Measurements from ENCODE around the gene MGARP.

The MGARP gene

DNA sequence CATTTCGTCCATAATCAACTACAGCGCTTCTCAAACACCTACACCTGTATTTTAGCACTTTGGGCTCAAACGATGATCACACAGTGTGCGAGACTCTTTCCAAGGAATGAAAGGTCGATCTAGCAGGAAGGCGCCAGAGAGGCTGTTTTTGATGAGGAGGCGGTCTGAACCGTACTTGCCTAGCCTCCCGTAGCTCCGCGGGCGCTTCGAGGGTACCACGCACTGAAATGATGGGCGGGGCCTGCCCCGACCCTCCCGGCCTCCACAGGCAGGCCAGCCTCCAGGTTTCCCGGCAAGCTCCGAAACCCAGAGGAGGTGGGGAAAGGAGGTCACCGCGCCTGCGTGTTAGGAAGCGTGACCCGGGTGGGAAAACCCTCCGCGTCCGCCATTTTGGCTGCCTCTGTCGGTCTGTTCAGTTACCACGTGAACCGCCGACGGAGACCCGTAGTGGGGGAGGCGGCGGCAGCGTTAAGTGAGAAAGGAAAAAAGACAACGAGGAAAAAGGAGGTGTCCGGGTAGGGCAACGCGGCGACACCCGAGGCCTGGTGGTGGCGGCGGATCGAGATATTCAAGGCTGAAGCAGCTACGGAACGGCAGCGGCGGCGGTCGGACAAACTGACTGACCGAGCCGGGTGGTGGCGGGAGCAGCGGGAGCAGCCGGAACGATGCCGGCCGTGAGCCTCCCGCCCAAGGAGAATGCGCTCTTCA is 21.2 kb upstream of the MGARP start, which contains the start of gene NAA15:
NAA15 (plus strand) TSS at position 393 of the 708 bp plus-strand sequence; CDS start at position 666, 273 bp downstream.
- TF ChIP-seq CTCF (IDR thresholded peaks at IDR 0.05; ENCODE audit: low read depth, low read length) = no peak

GRCh38 chr4:139300431-139301112 is 20.5 kb upstream of the MGARP start:
- TF ChIP-seq CTCF (IDR thresholded peaks at IDR 0.05; ENCODE audit: low read depth, low read length) = no peak
- H3K4me3 ChIP-seq (ENCODE audit: low read depth, low read length) = peak overlapping the region; percentile 86

More for the DNA sequence above, 21.2 kb upstream of the MGARP start, which contains the start of gene NAA15:
- H3K4me3 ChIP-seq (ENCODE audit: low read depth, low read length) = peak within 1 kb of the TSS; percentile 86

GRCh38 chr4:139299536-139299935 is 19.5 kb upstream of the MGARP start:
- peak overlapping the region; percentile 86 for H3K4me3 ChIP-seq (ENCODE audit: low read depth, low read length)
- no peak for TF ChIP-seq CTCF (IDR thresholded peaks at IDR 0.05; ENCODE audit: low read depth, low read length)

GRCh38 chr4:139297001-139297410 is 17.0 kb upstream of the MGARP start:
- H3K4me3 ChIP-seq (ENCODE audit: low read depth, low read length) = no peak overlapping the region
- TF ChIP-seq CTCF (IDR thresholded peaks at IDR 0.05; ENCODE audit: low read depth, low read length) = no peak

- TF ChIP-seq CTCF (IDR thresholded peaks at IDR 0.05; ENCODE audit: low read depth, low read length) = no peak
- H3K4me3 ChIP-seq (ENCODE audit: low read depth, low read length) = peak overlapping the region; percentile 87
Observed at GRCh38 chr4:139295942-139296299, 15.9 kb upstream of the MGARP start.

DNA sequence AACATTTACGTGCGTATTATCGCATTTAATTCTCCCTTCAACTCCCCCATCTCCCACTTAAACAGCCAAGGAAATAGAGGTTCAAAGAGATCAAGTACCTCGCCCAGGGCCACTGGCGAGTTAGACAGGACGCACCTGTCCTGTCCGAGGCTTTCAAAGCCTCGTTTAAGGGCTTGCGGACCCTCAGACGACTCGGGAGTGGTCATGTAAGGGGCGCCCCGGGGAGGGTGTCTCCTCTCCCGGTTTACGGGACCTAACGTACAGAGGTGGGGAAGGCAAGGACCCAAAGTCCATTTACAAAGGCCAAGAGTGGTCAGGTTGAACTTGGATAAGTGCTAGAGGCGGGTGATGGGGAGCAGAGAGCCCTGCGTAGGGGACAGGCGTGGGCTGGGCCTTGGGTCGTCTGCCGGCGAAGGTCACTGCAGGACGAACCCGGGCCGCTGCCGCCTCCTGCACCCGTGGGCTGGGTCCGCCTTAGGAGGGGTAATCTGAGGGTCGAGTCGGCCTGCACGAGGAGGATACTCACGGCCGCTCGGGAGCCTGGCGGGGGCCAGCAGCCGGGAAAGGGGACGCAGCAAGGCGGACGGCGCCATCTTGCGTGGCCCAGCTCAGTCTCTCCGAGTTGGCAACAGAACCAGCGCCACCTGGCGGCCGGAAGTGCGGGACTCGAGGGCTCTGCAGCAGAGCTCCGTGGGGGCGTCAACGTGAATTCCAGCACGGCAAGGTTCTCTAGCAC is 15.3 kb upstream of the MGARP start:
- TF ChIP-seq CTCF (IDR thresholded peaks at IDR 0.05; ENCODE audit: low read depth, low read length) = peak; percentile 88
- peak overlapping the region; percentile 87 for H3K4me3 ChIP-seq (ENCODE audit: low read depth, low read length)

All from WI38 (cell line).